ENCODE data around the gene SLC38A8.

SLC38A8 gene

DNA sequence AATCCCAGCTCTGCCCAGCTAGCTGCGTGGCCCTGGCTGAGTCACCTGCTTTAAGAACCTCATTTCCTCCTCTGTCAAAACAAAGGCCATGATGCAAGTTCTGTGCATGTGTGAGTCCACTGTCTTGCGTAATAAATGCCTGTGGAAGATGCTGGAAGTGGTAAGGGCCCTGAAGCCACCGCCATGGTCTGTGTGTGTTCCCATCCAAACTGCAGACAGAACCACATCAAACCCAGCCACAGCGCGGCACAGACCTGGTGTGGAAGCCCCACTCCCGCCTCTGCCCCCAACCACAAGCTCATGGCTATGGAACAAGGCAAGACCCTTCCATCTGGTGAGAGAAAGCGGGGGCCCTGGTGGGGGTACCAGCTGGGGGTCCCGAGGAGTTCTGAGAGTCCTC lies 48.5 kb downstream of the SLC38A8 start:
- peak in 1 of 2 donors; percentile 61 for DNase-seq

GRCh38 chr16:83992624-83993023 lies 50.0 kb downstream of the SLC38A8 start:
- no peak for DNase-seq

DNA sequence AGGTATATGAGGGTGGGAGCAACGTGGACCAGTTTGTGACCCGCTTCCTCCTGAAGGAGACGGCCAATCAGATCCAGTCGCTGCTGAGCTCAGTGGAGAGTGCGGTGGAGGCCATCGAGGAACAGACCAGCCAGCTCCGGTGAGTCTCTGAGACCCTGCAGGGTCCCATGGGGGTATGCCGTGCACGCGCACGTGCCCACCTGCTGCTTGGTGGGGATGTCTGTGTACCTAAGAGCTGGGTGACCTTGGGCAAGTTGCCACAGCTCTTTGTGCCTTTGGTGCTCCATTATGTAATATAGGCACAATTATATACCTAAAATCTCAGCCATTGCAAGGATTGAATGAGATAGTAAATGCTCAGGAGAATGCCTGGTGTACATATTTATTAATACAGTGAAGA lies 52.1 kb downstream of the SLC38A8 start:
- DNase-seq: no peak

- DNase-seq: no peak
Observed at GRCh38 chr16:83989300-83989699, 53.3 kb downstream of the SLC38A8 start.

- no peak for DNase-seq
Observed at GRCh38 chr16:83983491-83983890, 59.1 kb downstream of the SLC38A8 start.

GRCh38 chr16:83981799-83982198 lies 60.8 kb downstream of the SLC38A8 start:
- DNase-seq: no peak

- no peak for DNase-seq
Observed at GRCh38 chr16:83980794-83981193, 61.8 kb downstream of the SLC38A8 start.

- no peak for DNase-seq
Observed at GRCh38 chr16:83979441-83979840, 63.2 kb downstream of the SLC38A8 start.

DNA sequence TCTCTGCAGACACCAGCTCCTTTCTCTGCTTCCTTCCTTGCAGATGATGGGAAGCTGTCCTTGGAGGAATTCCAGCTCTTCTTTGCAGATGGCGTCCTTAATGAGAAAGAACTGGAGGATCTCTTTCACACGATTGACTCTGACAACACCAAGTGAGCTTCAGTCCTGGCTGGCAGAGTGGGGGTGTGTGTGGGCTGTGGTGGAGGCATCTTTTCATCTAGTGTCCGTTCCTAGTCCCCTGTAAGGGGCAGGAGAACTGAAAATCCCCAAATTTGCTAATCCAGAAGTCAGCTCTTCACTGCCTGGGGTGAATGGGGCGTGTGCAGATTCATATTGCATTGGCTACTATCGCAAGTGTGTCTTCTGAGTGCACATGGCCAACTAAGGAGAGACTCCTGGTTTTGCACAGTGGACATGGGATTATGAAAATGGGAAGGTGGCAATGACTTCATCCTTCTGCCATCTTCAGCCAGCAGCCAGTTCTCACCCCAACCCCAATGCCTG lies 64.1 kb downstream of the SLC38A8 start:
- no peak for DNase-seq

DNA sequence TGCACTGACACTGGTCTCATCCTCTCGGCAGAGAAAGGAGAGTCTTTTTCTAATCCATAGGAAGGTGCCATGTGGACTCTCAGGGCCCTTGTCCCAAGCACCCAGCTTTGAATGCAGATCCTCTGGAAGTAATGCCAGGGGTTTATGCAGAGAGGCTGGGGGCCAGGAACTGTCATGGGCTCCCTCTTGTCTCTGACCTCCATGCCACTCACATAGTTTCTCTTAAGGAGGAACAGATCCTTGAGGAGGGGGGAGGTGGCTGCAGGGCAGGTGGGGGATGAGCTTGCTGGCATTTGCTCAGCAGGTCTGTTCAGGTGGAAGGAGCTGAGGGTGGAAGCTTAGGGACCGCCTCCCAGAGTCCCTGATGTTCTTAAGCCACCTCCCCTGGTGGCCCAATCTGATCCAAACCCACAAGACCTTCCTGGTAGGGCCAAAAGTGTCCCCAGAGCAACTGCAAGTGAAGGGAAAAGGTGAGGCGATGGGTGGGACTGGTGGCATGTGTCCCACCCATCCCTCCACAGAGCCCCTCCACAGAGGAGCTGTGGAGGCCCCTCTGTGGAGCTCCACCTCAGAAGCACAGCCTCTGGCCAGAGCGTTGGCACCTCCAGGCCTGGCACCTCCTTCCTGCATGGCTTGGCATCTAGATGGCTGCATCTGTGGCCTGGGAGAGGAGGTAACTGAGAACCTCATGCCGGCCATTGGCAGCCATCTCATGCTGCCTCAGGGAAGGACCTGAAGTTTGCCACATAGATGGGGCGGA lies 65.4 kb downstream of the SLC38A8 start:
- no peak for DNase-seq

GRCh38 chr16:83975590-83976260 lies 66.9 kb downstream of the SLC38A8 start:
- DNase-seq: no peak

- DNase-seq: no peak
Observed at GRCh38 chr16:83974475-83974874, 68.1 kb downstream of the SLC38A8 start.

GRCh38 chr16:83973581-83974385 lies 68.8 kb downstream of the SLC38A8 start:
- DNase-seq: no peak

DNA sequence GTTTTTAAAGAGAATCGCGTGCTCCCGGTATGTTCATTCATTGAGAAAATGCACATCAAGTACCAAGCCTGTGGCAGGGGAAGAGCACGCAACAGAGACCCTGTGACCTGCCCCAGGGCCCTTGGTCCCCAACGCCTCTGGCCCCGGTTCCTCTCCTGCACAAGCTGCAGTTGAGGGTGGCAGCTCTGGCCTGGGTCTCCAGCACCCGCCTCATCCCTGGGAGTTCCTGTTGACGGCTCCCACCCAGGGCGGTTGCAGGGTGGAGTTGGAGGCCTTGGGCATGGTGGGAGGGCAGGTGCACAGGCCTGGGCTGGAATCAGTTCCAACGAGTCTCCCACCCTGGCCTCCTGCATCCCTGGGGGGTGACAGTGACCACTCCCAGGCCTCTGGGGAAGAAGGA lies 69.5 kb downstream of the SLC38A8 start:
- no peak for DNase-seq

GRCh38 chr16:83972256-83973008 lies 70.2 kb downstream of the SLC38A8 start:
- DNase-seq: no peak

GRCh38 chr16:83971165-83972130 lies 71.1 kb downstream of the SLC38A8 start:
- DNase-seq: no peak

GRCh38 chr16:83970430-83970815 lies 72.2 kb downstream of the SLC38A8 start:
- no peak for DNase-seq

GRCh38 chr16:83969771-83970429 lies 72.7 kb downstream of the SLC38A8 start:
- no peak for DNase-seq

- DNase-seq: no peak
Observed at GRCh38 chr16:83968891-83969649, 73.5 kb downstream of the SLC38A8 start.

GRCh38 chr16:83968306-83968851 lies 74.2 kb downstream of the SLC38A8 start:
- DNase-seq: no peak
